ENCODE measurements around the gene ECSIT.

The ECSIT gene

GRCh38 chr19:11551603-11552235 lies 22.8 kb upstream of the ECSIT start:
- TF ChIP-seq CTCF (IDR thresholded peaks at IDR 0.05): peak; percentile 26; the same call in 1 of the 2 replicates

GRCh38 chr19:11550265-11550664 lies 21.3 kb upstream of the ECSIT start:
- TF ChIP-seq CTCF (IDR thresholded peaks at IDR 0.05): no peak

GRCh38 chr19:11549386-11549953 lies 20.5 kb upstream of the ECSIT start:
- no peak for TF ChIP-seq CTCF (IDR thresholded peaks at IDR 0.05)

GRCh38 chr19:11547929-11548700 lies 19.2 kb upstream of the ECSIT start:
- TF ChIP-seq CTCF (IDR thresholded peaks at IDR 0.05): no peak

GRCh38 chr19:11541238-11541637 lies 12.3 kb upstream of the ECSIT start:
- no peak for TF ChIP-seq CTCF (IDR thresholded peaks at IDR 0.05)

- no peak for TF ChIP-seq CTCF (IDR thresholded peaks at IDR 0.05)
These were observed 11.7 kb upstream of the ECSIT start for GRCh38 chr19:11540645-11541044.

GRCh38 chr19:11539495-11540365 lies 10.8 kb upstream of the ECSIT start:
- TF ChIP-seq CTCF (IDR thresholded peaks at IDR 0.05): no peak

Measured in LNCAP (cell line).